Heart left ventricle (tissue), 13 donors: ENCODE results near the gene OLFML2A.

Experiments used
- CTCF ChIP-seq, 12 donors: fragments of 200-600 bp; sonication (generic) in 4 of 12; IDR thresholded peaks; one replicate each; pipeline versions ENCODE4 v1.5.0 to v1.8.0; 2018 to 2022; ENCODE audit warnings: antibody characterized with exemption in 12 of 12, mild to moderate bottlenecking in 5 of 12
- POLR2A ChIP-seq, 2 donors: fragments of 450-650 bp; IDR thresholded peaks; one replicate each; pipeline ENCODE4 v1.6.1; 2017; ENCODE audit warnings: antibody characterized with exemption in 2 of 2, mild to moderate bottlenecking in 2 of 2, moderate library complexity in 2 of 2
- donor health status: ischemic (EF 13 %, LVEDD 7.1; RV severe dilation, severe dysfunction).
- donor health status: DM: no; HTN: yes; CAD: no.
- donor health status: DM: no; HTN: no; CAD: no.
- donor health status: ischemic (EF 25% LVEDD 6.9; RV normal size, moderate dysfunction).
- donor health status: ischemic (EF 25% LVEDD 5.7; RV mildly dilated, moderate dysfunction).
- donor health status: ischemic (EF 35%, LVEDD 5.7; RV mildly dilated, moderate dysfunction).
- donor health status: nonischemic (EF 11% LVEDD 7.7; RV severe dilation, severe dysfunction).
- donor health status: DM: yes; HTN: yes; CAD: no.
- donor health status: PGD.
- donor health status: ischemic (EF 29% LVEDD 5.4; RV normal size, mild dysfunction).
- donor health status: nonischemic (EF 23%, LVEDD 6.1; RV moderate dilation, normal function).

GRCh38 chr9:124863371-124863871, 86.5 kb downstream of the OLFML2A start:
- TF ChIP-seq CTCF (IDR thresholded peaks at IDR 0.05) (no peak), POLR2A (IDR thresholded peaks at IDR 0.05) (no peak)
